ENCODE measurements around the gene C16orf74. TPM values are rescaled to one million over a fixed set of nuclear protein-coding genes. Genes with fewer than 3 reads are reported as not detected.

Gene C16orf74
- total and polyA plus RNA-seq, 2 of the 13 experiments (the other 11 are each of a cell fraction or from before 2014, with no cell fraction given), result 0.13 to 0.29 TPM

GRCh38 chr16:85759136-85759535 is 8.2 kb upstream of the C16orf74 start (continued):
- no peak for TF ChIP-seq DDIT3 (CRISPR knock-in tag; IDR thresholded peaks at IDR 0.05)
- no peak for TF ChIP-seq POLR2AphosphoS5 (IDR thresholded peaks at IDR 0.05; ENCODE audit: low read depth, low read length)
- TF ChIP-seq ZNF263 (CRISPR knock-in tag; IDR thresholded peaks at IDR 0.05), result no peak
- no peak for TF ChIP-seq ZBTB20 (CRISPR knock-in tag; IDR thresholded peaks at IDR 0.05; ENCODE audit: borderline replicate concordance, low read depth)
- no peak for TF ChIP-seq KLF6 (CRISPR knock-in tag; IDR thresholded peaks at IDR 0.05)
- TF ChIP-seq ARNT2 (CRISPR knock-in tag; IDR thresholded peaks at IDR 0.05; ENCODE audit: low read depth), result no peak
- no peak for TF ChIP-seq MED13 (CRISPR knock-in tag; IDR thresholded peaks at IDR 0.05)
- no peak for TF ChIP-seq ARID2 (CRISPR knock-in tag; IDR thresholded peaks at IDR 0.05; ENCODE audit: borderline replicate concordance)
- TF ChIP-seq NCOA1 (CRISPR knock-in tag; IDR thresholded peaks at IDR 0.05), result no peak
- TF ChIP-seq ZNF292 (CRISPR knock-in tag; IDR thresholded peaks at IDR 0.05; ENCODE audit: borderline replicate concordance, low read depth), result no peak

- POLR2A ChIA-PET, result no interaction called here
- no peak overlapping the region for H3K4me2 ChIP-seq (ENCODE audit: low read depth, low read length)
- H3K4me1 ChIP-seq (ENCODE audit: insufficient read depth, low read length), result 0 out of 2 replicates have a peak, but pooled peaks cover 7% of the 10 kb centered on the region
- H3K9me3 ChIP-seq (ENCODE audit: low read length), result no peaks in the 10 kb centered on the region
- H3K27me3 ChIP-seq (ENCODE audit: control insufficient read depth in 1 of 2, insufficient read depth in 2 of 2, low read length in 2 of 2), result peaks cover 22 to 84% of the 10 kb centered on the region in 2 experiments
- DNase-seq (ENCODE audit: low spot score), result no peak
- in situ Hi-C loops (cut with HindIII; ENCODE audit: extremely low pct_ligation_motif_present, low pct_unique_long_range_greater_than_20kb) (no loop called here), intact Hi-C loops (cut with micrococcal nuclease; ENCODE audit: unreplicated experiment) (no loop called here)
- H3K27ac ChIP-seq (ENCODE audit: extremely low read length, insufficient read depth, low read length), result no peak overlapping the region
- no peaks in the 10 kb centered on the region for H3K36me3 ChIP-seq (replicated peaks in 1 of 2; ENCODE audit: control insufficient read depth in 1 of 2, insufficient read depth in 2 of 2, low read length in 2 of 2)
- H3K4me3 ChIP-seq (replicated peaks in 1 of 3; ENCODE audit: insufficient read depth in 1 of 3, low read depth in 2 of 3, low read length in 3 of 3), result no peak overlapping the region
- H3K9ac ChIP-seq (ENCODE audit: insufficient read depth, low read depth, low read length), result no peak overlapping the region
- no peaks in the 10 kb centered on the region for H3K79me2 ChIP-seq (ENCODE audit: insufficient read depth, low read length)
- no peak overlapping the region for H2AFZ ChIP-seq (ENCODE audit: low read length)
- 66% methylated on average over 7 of the region's 7 CpGs for WGBS (ENCODE audit: low lambda C conversion rate)
- CTCF ChIA-PET (ENCODE audit: low intra/inter-chr PET ratio, low total read pairs), result no interaction called here
- no peak for ATAC-seq
- FAIRE-seq, result no peak
- no TSS peak for BruUV-seq (replicated peaks)
- peaks cover 4% of the 10 kb centered on the region; the same call in 1 of the 2 replicates for H4K20me1 ChIP-seq (ENCODE audit: insufficient read depth, low read length)
- TF ChIP-seq FOSL2 (CRISPR knock-in tag; IDR thresholded peaks at IDR 0.05), result no peak
- TF ChIP-seq MLLT10 (CRISPR knock-in tag; IDR thresholded peaks at IDR 0.05), result no peak
- TF ChIP-seq ZFP82 (CRISPR knock-in tag; IDR thresholded peaks at IDR 0.05; ENCODE audit: borderline replicate concordance), result no peak
- no peak for TF ChIP-seq ZNF326 (CRISPR knock-in tag; IDR thresholded peaks at IDR 0.05; ENCODE audit: borderline replicate concordance)
- no peak for TF ChIP-seq CREBL2 (CRISPR knock-in tag; IDR thresholded peaks at IDR 0.05; ENCODE audit: borderline replicate concordance)
- TF ChIP-seq ZNF263 (CRISPR knock-in tag; IDR thresholded peaks at IDR 0.05), result no peak
- no peak for TF ChIP-seq TIGD3 (CRISPR knock-in tag; IDR thresholded peaks at IDR 0.05; ENCODE audit: borderline replicate concordance)
- TF ChIP-seq PRDM10 (CRISPR knock-in tag; IDR thresholded peaks at IDR 0.05; ENCODE audit: low read depth), result no peak
Measured at GRCh38 chr16:85757341-85757822, 6.5 kb upstream of the C16orf74 start.
